COLO668 (cell line): Measurements from ENCODE around the gene MIGA2.
A peak's percentile ranks its signal among the peaks of the same experiment; 100 is the strongest.

Experiments used
- DNase-seq: peaks from one replicate; lab custom pipeline; 2025; ENCODE audit not compliant: unreplicated experiment; lab: John Stamatoyannopoulos, UW

MIGA2 gene

DNA sequence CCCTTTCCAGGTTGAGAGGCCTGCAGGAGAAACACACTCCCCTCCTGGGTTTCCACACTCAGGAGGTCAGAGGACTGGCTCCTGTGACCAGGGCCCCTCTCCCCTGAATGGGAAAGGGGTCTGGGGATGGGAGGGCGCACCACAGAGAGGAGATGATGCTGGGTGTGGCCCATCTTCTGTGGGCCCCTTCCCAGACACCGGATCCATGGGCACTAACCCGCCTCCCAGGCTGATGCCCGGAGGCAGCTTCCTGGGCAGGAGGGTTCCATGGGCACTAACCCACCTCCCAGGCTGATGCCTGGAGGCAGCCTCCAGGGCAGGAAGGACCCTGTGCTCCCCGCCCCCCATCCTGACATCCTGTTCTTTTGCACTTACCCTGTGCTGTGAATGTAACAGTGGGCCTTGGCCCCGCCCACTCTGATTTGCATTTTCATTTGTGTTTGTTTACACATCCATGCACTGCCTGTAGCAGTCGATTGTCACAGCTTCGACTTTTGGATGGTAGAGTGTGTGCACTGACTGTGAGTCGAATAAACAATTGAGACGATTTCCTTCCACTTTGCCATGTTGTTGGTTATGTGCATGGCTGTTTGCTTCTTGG, 35.2 kb downstream of the MIGA2 start:
- peak; percentile 9 for DNase-seq

DNA sequence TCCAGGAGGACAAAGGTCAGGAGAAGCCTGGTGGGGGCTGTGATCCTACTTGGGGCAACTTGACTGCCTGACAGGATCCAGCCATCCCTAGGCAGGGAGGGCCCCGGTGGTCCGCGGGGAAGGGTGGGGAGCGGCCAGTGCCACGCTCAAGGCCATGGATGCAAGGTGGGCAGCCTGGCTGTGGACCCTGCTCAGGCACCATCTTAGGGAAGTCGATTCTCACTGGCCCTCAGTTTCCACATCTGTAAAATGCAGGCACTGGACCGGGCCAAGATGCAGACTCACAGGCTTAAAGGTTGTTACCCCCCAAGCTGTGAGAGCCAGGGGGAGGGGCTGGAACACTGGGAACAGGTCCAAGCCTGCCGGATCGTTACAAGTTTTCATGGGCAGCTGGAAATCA, 35.7 kb downstream of the MIGA2 start:
- DNase-seq = no peak

DNA sequence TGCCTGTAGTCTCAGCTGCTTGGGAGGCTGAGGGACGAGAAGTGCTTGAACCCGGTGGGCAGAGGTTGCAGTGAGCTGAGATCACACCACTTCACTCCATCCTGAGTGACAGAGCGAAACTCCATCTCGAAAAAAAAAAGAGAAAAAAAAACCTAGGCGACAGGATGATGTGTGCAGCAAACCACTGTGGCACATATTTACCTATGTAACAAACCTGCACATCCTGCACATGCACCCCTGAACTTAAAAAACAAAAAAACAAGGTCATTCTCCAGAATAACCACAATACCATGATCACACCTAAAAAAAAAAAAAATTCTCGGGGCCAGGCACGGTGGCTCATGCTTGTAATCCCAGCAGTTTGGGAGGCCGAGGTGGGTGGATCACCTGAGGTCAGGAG, 37.0 kb downstream of the MIGA2 start:
- DNase-seq = no peak

DNA sequence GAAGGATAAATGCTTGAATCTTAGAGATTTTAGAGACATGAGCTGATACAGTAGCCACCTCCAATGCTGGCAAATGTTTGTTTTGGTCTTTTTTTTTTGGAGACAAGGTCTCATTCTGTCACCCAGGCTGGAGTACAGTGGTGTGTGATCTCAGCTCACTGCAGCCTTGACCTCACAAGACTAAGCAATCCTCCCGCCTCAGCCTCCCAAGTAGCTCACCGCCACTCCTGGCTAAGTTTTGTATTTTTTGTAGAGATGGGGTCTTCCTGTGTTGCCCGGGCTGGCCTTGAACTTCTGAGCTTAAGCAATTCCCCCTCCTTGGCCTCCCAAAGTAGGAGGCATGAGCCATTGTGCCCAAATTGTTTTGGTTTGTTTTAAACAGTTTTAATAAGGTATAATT, 37.7 kb downstream of the MIGA2 start:
- DNase-seq = no peak

DNA sequence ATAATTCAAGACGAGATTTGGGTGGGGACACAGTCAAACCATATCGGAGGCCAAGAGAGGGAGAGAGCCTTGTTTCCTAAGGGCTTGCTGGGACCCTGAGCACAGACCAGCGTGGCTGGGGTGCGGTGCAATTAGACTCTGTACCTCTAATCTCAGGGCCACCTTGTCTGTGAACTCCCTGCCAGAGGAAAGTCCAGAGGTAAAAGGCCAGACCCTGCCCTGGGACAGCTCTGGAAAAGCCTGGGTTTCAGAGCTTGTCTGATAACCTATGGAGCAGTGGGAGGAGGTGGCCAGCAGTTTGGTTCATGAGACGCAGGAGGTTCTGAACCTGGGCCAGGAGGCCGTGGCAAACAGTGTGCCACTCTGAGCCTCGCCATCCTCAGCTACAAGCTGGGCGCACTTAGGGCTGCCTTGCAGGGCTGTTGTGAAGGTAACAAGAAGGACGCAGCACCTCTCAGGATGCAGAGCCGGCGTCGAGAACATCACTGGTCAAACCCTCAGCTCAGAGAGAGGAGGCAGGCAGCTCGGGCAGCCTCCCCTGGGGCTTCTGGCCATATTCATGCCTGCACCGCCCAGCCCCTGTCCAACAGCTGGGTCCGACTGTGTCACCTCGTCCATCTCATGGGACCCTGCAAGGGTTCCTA, 39.7 kb downstream of the MIGA2 start:
- no peak for DNase-seq

DNA sequence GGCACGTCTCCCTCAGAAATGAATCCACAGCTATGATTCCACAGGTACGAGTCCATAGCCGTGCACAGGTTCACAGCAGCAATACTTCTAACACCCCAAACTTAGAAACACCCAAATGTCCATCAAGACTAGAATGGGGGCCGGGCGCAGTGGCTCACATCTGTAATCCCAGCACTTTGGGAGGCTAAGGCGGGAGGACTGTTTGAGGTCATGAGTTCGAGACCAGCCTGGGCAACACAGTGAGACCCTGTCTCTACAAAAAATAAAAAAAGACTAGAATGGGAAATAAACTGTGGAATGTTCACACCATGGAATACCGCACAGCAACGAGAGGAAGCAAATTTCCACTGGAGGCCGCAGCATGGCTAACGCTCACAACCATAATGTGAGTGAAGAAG, 40.2 kb downstream of the MIGA2 start:
- DNase-seq = no peak

DNA sequence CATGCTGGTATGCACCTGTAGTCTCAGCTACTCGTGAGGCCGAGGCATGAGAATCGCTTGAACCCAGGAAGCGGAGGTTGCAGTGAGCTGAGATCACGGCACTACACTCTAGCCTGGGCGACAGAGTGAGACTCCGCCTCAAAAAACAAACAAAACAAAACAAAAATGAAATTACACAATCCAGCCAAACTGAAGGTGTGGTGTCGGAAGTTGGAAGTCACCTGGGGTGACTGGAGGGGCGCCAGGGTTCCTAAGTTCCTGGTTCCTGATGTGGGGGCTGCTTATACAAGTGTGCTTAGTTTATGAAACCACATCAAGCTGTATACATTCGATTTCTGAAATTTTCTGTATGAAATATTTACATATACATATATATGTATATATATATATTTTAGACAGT, 40.8 kb downstream of the MIGA2 start:
- no peak for DNase-seq

DNA sequence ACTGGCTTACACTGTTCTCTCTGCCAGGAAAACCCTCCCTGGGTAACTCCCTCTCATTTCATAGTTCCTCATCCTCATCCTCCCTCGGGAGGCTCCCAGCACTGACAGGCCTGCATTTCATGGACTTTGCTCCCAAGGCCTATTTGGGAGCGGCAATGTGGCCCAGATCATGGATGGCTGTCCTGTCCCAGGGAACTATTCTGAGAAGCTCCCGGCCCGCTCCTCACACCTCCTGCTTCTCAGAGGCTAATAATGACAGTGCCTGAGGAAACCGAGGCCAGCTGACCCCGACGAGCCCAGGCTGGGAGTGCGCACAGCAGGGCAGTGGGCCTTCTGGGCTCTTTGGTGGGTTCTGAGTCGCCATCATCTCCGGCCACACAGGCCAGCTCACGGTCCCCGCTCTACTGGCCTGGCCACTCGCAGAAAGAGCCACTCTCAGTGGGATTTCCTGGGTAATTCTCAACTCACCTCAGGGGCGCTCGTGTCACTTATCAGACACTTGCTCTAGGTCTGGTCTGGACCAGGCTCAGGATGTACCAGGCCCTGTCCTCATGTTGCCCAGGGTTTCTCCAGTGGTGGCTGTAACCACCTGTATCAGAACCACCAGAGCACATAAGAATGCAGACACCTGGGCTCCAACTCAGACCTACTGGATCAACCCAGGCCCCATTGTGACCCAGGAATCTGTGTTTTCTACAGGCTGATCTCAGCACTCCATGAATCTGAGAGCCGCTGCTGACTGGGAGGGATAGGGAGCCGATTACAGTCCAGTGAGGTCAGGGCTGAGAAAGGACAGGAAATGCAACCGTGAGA, 42.5 kb downstream of the MIGA2 start:
- DNase-seq = no peak

DNA sequence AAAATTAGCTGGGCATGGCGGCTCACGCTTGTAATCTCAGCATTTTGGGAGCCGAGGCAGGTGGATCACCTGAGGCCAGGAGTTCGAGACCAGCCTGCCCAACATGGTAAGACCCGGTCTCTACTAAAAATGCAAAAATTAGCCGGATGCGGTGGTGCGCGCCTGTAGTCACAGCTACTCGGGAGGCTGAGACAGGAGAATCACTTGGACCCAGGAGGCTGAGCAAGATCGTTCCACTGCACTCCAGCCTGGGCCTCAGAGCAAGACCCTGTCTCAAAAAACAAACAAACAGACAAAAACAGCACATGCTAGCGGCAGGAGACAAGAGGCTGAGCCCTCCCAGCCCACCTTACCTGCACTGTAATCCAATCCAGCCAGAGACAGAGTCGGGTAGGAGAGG, 43.4 kb downstream of the MIGA2 start:
- no peak for DNase-seq

DNA sequence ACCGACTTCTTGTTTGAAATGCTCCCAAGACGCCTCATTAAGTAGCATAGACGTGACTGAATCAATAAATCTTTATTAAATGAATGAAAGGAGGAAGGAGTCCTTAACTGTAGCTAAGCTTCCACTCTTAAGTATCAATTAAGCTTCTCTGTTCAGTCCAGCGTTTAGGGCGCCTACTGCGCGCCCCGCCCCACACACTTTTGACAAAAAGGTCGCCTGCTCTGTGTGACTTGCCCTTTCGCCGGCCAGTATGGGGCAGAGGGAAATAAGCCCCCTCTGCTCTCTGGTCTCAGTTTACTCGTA, 43.8 kb downstream of the MIGA2 start:
- DNase-seq = no peak

DNA sequence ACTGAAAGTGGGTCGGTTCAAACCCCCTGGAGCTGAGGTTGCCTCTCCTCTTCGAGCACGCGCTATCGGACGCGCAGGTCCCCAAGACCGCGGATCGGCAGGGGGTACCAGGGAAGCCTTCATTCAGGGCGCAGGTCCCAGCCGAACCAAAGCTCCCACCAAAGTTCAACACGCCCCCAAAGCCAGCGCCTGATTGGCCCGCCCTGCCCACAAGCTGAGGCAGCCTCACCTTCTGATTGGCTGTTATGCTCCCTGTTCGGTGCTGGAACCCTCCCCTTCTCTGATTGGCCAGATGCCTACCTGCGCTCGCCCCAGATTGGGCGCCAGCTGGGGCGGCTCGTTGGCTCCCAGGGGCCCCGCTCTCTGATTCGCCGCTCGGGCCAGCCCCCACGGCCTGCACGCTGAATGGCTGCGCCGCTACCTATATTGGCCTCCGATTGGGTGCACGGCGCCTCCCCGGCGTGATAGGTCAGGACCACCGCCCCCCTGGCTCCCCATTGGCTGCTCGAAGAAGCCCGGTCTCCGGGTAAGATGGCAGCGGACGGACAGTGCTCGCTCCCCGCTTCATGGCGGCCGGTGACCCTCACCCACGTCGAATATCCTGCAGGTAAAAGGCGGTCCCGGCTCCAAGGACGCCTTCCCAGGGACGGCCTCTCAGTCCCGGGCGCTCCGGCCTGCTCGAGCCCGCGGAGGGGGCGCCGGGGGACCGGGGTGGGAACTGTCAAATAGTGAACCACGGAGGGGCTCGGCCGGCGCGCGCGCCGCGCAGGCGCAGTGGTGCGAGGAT, 44.4 kb downstream of the MIGA2 start, which contains the start of gene DOLPP1:
DOLPP1 (plus strand) TSS at position 511 of the 787 bp plus-strand sequence; CDS start at position 532, 21 bp downstream.
- peak; percentile 99 for DNase-seq

DNA sequence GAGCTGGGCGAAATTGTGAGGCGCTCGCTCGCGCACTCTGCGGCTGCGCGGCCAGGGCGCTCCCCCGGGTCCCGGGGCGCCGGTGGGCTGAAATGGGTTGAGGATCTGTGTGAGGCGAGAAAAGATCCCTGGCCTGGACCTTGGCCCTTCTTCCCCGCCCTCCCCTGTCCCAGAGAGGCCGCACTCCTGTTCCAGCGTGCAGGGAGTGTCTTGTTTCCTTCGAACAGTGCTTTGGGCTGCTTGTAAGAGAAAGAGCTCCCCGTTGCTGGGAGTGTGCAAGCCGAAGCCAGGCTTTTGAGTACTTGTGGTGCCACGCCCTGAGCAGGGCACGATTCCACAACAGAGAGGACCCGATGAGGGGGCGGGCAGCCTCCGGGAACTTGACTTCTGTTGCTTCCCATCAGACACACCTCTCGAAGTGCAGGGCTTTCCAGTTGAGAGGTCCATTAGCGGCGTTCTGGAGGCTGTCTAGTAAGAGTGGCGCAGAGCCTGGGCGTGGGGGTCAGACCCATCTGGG, 45.0 kb downstream of the MIGA2 start:
- peak; percentile 31 for DNase-seq

DNA sequence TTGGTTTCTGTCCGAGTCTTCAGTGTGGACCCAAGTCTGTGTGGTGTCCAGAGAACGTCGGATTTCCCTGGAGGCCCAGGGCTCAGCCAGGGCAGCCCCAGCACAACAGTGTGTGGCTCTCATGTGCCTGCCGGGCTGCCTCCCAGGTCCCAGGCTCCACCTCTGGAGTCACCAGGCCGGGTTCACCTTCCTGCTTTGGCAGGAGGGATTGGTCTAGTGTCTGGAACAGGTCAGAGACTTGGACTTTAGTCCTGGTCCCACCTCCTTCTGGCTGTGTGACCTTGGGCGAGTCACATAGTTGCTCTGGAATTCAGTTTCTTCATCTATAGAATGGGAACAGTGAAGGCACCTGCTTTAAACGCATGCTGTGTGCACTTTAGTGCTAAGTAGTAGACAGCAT, 47.7 kb downstream of the MIGA2 start:
- DNase-seq = no peak

DNA sequence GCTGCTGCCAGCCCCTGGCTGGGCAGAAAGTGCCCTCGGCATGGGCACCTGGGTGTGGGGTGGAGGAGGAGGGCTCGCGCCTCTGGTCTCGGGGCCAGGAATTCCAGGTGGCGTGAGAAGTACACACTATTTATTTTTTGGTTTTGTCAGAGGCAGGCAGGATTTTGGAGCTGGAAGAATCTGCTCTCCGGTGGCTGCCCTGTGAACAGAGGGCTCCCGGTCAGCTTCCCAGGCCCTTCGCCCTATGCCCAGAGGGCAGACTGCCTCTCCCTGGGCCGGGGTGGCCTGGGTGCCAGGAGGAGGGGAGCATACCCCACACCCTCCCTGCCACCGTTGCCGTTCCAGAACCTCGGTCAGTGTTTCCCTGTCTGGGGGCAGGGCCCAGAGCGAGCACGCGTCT, 52.8 kb downstream of the MIGA2 start:
- no peak for DNase-seq

DNA sequence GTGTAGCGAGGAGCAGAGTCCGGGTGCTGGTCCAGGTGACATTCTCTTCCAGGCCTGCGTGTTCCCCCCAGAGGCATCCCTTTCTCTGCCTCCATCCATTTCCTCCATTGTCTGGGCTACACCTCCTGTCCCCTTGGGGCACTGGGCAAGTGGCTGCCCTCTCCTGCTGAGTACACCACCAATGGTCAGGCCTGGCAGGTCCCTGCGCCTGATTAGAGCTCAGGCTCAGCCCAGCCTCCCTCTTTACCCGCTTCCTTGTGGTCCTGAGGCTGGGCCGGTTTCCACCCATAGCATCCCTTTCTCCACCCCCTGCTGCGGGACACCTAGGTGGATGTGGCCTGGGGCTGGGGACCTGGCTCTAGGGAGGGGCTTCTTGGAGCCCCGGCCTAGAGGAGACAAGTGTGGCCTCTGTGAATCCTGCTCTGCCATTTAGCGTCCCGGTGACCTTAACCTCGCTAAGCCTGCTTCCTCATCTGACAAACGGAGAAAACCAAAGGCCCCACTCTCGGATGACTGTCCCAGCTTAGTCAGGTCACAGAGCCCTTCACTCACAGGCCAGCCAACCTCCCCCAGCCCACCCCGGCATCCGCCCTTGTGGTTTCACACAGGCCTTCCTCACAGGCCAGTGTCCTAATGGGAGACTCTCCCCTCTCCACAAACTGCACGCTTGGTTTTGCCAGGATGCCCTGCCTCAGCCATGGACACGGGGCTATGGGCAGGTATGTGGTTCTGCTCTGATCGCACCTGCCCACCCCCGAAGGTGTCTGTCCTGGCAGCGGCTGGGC, 57.4 kb downstream of the MIGA2 start:
- no peak for DNase-seq

DNA sequence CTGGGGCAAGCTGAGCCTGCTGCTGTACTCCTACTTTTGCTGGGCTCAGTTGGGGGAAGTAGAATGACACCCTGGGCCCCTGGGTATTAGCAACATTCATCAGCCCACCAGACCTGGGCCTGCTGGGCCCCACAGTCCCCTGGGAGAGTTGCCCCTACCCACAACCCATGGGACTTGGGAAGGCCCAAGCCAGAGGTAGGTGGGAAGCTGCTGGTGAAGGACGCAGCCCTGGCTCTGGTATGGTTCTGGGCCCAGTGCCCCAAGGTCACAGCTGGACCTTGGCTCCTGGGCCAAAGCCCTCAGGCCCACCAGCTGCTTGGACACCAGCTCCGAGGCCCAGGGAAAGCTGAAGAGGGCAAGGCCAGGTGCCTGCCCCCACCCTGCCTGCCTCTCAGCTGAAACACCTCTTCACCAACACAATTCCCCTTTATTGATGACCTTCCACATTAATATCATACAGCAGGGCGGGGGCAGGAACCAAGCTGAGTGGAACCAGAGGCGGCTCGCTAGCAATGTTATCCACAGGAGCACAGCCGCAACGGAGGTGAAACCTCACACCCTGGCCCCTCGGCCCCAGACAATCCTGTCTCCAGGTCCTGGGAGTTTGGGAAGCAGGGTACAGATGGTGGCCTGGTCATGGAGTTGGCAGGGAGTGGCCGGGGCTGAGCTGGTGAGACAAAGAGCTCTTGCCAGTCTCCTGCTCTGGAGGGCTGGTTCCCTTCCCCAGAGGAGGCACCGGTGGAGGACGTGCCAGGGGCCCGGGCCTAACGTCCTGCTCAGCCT, 58.2 kb downstream of the MIGA2 start:
- DNase-seq = no peak

DNA sequence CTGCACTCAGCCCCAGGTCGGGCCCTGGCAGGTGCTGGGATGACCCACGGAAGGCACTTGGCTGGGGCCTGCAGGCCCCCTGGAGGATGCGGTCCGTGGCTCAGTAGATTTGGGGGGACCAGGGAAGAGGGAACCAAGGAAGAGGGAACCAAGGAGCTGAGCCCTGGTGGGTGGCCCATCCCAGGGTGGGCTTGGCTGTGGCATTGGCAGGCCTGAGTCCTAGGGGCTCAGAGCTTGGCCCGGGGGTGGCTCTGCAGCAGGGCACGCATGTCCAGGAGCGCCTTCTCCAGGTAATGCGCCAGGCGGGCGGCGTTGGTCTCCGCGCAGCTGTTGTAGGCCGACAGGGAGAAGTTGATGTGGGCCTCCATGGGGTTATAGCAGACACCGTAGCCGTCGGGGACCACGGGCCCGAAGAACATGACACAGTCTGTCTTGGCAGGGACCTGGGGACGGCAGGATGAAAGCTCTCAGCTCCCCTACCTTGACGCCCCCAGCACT, 58.8 kb downstream of the MIGA2 start:
- DNase-seq = no peak

DNA sequence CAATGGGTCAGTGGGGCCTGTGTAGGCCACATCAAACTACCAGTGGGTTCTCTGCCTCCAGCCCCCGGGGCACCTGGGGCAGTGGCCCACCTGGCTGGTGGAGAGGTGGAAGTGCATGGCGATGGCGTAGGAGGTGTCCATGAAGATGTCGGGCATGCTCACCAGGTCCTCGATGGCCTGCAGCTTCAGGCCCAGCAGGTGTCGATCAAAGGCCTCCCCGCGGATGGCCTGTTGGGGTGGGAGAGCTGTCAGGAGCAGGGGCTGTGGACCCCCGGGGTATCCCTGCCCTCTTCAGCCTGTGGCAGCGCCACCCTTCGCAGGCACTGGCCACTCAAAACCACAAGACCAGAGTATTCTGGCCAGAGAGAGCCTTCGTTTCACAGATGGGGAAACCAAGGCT, 59.5 kb downstream of the MIGA2 start:
- no peak for DNase-seq

DNA sequence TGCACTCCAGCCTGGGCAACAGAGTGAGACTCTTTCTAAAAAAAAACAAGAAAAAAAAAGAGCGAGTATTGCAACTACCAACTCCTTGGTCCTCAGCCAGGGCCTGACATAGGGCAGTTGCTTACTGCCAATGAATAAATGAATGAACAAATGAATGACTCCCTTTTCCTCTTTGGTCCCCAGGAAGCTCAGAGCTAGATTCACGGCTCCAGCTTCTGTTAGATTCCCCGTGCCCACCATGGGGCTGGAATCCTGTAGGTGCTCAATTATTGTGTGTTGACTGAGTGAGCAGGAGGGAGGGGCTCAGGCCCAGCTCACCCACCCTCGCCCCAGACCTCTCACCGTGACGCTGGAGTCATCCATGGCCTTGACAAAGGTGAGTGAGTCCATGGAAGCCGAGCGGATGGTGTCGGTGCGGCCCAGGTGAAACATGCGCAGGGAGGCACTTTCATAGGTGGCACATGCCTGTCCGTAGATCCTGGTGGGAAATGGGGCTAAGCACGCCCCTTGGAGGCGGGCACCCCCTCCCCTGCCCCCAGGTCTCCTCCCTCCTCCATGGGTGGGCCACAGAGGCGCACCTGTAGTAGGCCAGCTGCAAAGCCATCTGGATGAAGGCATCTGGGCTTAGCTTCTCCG, 61.4 kb downstream of the MIGA2 start:
- no peak for DNase-seq
